Uterus (tissue), 2 donors: Measurements from ENCODE around the gene TMEM191C.
"Not testable (repeated sequence)": the region's sequence is repeated elsewhere in the genome, so short reads cannot be mapped to it uniquely, and the experiment has no call there.

ENCODE experiments used
- POLR2A ChIP-seq, 2 donors: fragments of 450-650 bp; IDR thresholded peaks; one replicate each; pipeline ENCODE4 v1.6.1; 2016; ENCODE audit warnings: antibody characterized with exemption in 2 of 2, mild to moderate bottlenecking in 1 of 2, moderate library complexity in 1 of 2
- TF ChIP-seq, protein P1 (sequence below), 4 experiments: fragments of 200-600 bp in 2 of 4; fragments of 450-650 bp in 2 of 4; sonication (generic) in 2 of 4; IDR thresholded peaks; one replicate each; pipeline ENCODE4 v1.5.1; 2016 to 2019; ENCODE audit warnings: antibody characterized with exemption in 4 of 4, mild to moderate bottlenecking in 2 of 4, moderate library complexity in 1 of 4

DNA sequence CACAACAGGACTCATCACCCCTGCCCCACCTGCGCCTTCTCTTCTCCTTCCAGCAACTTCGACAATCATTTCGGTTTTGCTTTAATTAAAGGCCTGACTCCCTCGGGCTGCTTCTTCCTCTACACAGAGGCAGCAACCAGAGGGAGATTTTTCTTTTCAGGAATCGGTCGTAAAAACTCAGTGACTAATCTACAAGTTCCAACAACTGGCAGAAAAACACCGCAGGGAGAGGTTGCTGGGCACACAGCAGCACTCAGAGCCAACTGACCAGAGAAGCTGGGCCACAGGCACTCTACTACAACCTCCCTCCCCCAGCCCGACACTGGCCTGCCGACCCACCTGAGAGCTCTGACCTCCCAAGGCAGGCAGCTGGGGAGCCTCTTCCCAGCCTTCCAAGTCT, 48.0 kb downstream of the TMEM191C start:
- TF ChIP-seq, protein P1, sequence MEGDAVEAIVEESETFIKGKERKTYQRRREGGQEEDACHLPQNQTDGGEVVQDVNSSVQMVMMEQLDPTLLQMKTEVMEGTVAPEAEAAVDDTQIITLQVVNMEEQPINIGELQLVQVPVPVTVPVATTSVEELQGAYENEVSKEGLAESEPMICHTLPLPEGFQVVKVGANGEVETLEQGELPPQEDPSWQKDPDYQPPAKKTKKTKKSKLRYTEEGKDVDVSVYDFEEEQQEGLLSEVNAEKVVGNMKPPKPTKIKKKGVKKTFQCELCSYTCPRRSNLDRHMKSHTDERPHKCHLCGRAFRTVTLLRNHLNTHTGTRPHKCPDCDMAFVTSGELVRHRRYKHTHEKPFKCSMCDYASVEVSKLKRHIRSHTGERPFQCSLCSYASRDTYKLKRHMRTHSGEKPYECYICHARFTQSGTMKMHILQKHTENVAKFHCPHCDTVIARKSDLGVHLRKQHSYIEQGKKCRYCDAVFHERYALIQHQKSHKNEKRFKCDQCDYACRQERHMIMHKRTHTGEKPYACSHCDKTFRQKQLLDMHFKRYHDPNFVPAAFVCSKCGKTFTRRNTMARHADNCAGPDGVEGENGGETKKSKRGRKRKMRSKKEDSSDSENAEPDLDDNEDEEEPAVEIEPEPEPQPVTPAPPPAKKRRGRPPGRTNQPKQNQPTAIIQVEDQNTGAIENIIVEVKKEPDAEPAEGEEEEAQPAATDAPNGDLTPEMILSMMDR (IDR thresholded peaks at IDR 0.05): not testable (repeated sequence)
- not testable (repeated sequence) for TF ChIP-seq POLR2A (IDR thresholded peaks at IDR 0.05)
